ENCODE results near the gene ARL10. TPM values are rescaled to one million over a fixed set of nuclear protein-coding genes. Genes with fewer than 3 reads are reported as not detected.

Gene ARL10
- total and polyA plus RNA-seq, 4 donors = 1.5 to 13.4 (median 4.3) TPM

DNA sequence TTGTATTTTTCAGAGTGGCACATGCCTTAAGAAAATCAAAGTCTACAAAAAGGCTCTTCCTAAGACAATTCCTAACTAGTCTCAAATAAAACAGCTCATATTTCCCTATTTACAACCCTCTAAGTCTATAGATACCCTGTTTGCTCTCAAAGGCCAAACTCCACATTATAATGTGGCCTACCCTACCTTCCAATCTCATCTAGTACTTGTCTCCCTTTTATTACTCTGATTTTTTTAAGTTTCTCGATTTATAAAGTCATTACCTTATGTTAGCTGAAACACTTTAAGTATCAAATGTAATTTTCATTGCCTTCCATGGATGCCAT is 23.2 kb upstream of the ARL10 start:
- no peaks in the 10 kb centered on the region for H3K9me3 ChIP-seq (ENCODE audit: control insufficient read depth in 4 of 4, insufficient read depth in 3 of 4, low read length in 3 of 4)
- DNase-seq (no peak), ATAC-seq (ENCODE audit: insufficient read depth, low FRiP score) (no peak)
- 85 to 97% methylated on average over 1 of the region's 1 CpG for WGBS, 2 donors
- no peak overlapping the region for H3K27ac ChIP-seq (ENCODE audit: low read depth in 1 of 2, low read length in 1 of 2)
- no peaks in the 10 kb centered on the region for H3K27me3 ChIP-seq (ENCODE audit: control insufficient read depth in 3 of 3, insufficient read depth in 3 of 3, low read length in 2 of 3)
- TF ChIP-seq, protein P1, sequence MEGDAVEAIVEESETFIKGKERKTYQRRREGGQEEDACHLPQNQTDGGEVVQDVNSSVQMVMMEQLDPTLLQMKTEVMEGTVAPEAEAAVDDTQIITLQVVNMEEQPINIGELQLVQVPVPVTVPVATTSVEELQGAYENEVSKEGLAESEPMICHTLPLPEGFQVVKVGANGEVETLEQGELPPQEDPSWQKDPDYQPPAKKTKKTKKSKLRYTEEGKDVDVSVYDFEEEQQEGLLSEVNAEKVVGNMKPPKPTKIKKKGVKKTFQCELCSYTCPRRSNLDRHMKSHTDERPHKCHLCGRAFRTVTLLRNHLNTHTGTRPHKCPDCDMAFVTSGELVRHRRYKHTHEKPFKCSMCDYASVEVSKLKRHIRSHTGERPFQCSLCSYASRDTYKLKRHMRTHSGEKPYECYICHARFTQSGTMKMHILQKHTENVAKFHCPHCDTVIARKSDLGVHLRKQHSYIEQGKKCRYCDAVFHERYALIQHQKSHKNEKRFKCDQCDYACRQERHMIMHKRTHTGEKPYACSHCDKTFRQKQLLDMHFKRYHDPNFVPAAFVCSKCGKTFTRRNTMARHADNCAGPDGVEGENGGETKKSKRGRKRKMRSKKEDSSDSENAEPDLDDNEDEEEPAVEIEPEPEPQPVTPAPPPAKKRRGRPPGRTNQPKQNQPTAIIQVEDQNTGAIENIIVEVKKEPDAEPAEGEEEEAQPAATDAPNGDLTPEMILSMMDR (IDR thresholded peaks at IDR 0.05; ENCODE audit: control extremely low read depth, extremely low read depth) = no peak
- H3K4me3 ChIP-seq = no peak overlapping the region
- no peak overlapping the region for H3K9ac ChIP-seq (ENCODE audit: insufficient read depth in 1 of 2, low read length in 2 of 2)
- H3K36me3 ChIP-seq (ENCODE audit: control insufficient read depth in 4 of 4, insufficient read depth in 4 of 4, low read length in 4 of 4) = peaks cover 6 to 31% (median 22%) of the 10 kb centered on the region in 4 donors
- H3K4me1 ChIP-seq (ENCODE audit: control insufficient read depth in 5 of 5, insufficient read depth in 5 of 5, low read length in 5 of 5) = no peaks in the 10 kb centered on the region

DNA sequence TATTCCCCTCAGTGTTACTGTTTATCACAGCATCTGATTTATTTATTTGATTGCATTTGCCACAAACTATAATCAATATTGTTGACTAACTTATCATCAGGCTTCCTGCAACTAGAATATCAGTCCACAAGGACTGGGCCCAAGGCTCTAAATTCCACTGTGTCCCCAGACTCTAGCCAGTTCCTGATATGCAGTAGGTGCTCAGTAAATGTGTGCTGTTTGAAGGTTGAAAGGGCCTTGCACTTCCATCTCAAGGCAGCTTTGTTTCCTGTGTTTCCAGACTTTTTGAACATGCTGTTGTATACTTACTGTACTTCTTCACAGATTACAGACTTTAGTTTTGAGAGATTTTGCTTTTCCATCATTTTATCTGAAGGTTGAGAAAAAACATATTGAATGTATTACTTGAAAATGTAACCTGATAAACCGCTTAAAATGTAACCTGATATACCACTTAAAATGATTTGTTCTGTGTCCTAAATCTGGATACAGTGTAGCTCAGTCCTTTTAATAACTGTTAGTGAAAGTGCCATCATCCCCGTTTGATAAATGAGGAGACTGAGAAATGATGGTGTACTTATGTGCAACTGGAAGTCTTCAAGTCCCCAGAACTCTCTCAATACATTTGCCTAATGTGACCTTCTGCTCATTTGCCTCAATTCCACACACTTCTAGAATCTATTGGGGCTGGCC is 22.4 kb upstream of the ARL10 start:
- Histone ChIP-seq H3K9me3 (ENCODE audit: control insufficient read depth in 4 of 4, insufficient read depth in 3 of 4, low read length in 3 of 4) (no peaks in the 10 kb centered on the region), H3K36me3 (ENCODE audit: control insufficient read depth in 4 of 4, insufficient read depth in 4 of 4, low read length in 4 of 4) (peaks cover 14 to 32% (median 22%) of the 10 kb centered on the region in 4 donors), H3K4me3 (no peak overlapping the region), H3K4me1 (ENCODE audit: control insufficient read depth in 5 of 5, insufficient read depth in 5 of 5, low read length in 5 of 5) (no peaks in the 10 kb centered on the region), H3K27ac (ENCODE audit: low read depth in 1 of 2, low read length in 1 of 2) (no peak overlapping the region), H3K27me3 (ENCODE audit: control insufficient read depth in 3 of 3, insufficient read depth in 3 of 3, low read length in 2 of 3) (no peaks in the 10 kb centered on the region), H3K9ac (ENCODE audit: insufficient read depth in 1 of 2, low read length in 2 of 2) (no peak overlapping the region)
- ATAC-seq (ENCODE audit: insufficient read depth, low FRiP score) = no peak
- TF ChIP-seq, protein P1 (IDR thresholded peaks at IDR 0.05; ENCODE audit: control extremely low read depth, extremely low read depth) = no peak
- no peak for DNase-seq
- WGBS, 2 donors = 60 to 83% methylated on average over 2 of the region's 2 CpGs

DNA sequence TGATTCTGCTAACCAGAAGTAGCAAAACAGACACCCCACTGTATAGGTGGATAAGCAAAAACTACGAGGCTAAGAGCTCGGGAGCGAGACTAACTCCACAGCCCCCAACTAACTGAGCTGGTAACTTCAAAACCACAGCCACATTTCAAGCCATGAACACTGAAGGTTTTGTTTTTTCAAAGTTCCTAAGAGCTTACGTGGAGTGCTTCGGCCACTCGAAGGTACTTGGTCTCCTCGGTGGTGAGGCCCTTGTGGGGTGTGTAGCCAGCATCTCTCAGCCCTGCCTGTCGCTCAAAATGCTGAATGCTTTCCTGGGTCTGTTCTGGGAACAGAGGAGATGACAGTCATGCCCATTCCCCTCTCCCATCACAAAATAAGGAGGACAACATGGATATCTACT is 14.9 kb upstream of the ARL10 start:
- Histone ChIP-seq H3K9ac (ENCODE audit: insufficient read depth in 1 of 2, low read length in 2 of 2) (no peak overlapping the region), H3K27ac (ENCODE audit: low read depth in 1 of 2, low read length in 1 of 2) (no peak overlapping the region), H3K4me3 (no peak overlapping the region), H3K4me1 (ENCODE audit: control insufficient read depth in 5 of 5, insufficient read depth in 5 of 5, low read length in 5 of 5) (peaks cover 0 to 10% (median 0%) of the 10 kb centered on the region in 5 donors), H3K36me3 (ENCODE audit: control insufficient read depth in 4 of 4, insufficient read depth in 4 of 4, low read length in 4 of 4) (peaks cover 36 to 67% (median 49%) of the 10 kb centered on the region in 4 donors), H3K9me3 (ENCODE audit: control insufficient read depth in 4 of 4, insufficient read depth in 3 of 4, low read length in 3 of 4) (no peaks in the 10 kb centered on the region), H3K27me3 (ENCODE audit: control insufficient read depth in 3 of 3, insufficient read depth in 3 of 3, low read length in 2 of 3) (no peaks in the 10 kb centered on the region)
- peak; percentile 41 for ATAC-seq (ENCODE audit: insufficient read depth, low FRiP score)
- TF ChIP-seq, protein P1 (IDR thresholded peaks at IDR 0.05; ENCODE audit: control extremely low read depth, extremely low read depth) = no peak
- DNase-seq = peak; percentile 63 to 83 (median 71)
- WGBS, 2 donors = 65 to 93% methylated on average over 8 of the region's 8 CpGs

Measured in lung (tissue), 12 donors.